ENCODE measurements around the gene ITGA7.

Gene ITGA7

DNA sequence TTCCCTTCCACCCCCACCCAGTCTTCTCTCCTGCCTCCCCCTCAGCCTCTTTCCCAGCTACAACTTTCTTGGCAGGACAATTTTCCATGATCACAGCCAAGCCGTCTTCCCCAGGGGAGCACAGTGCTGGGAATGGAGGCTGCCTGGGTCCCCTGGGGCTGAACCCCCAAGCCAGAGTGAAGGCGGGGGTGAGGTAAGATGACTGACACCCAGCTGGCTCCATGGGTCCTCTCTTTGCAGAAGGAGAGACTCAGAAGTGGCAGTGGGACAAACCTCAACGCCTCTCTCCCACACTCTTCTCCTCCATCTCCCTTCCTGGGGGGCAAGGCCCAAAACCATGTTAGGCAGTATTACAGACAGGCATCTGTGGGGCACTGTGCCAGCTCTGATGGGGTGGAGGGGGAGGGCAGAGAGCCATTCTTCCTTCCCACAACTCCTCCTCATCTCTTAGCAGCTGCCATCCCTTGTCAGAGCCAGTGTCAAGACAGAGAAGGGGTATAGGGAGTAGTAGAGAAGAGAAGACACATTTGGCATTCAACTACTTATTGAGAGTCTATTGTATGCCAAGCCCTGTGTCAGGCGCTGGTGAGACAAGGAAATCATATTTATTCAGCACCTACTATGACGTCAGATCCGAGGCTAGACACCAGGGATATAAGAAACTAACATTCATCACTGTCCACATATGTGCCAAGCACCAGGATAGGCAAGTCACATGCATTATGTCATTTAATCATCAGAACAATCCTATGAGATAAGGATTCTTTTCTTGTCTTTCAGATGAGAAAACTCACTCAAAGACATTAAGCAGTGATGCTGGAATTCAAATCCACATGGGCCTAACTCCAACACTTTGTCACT is 3.6 kb downstream of the ITGA7 start:
- 95% methylated on average over 6 of the region's 6 CpGs for WGBS
- Histone ChIP-seq H3K36me3 (ENCODE audit: insufficient read depth, low read length) (peaks cover 8% of the 10 kb centered on the region; the same call in 1 of the 2 replicates), H3K4me3 (ENCODE audit: low read length) (no peak overlapping the region), H3K27ac (ENCODE audit: low read depth, low read length) (no peak overlapping the region), H3K9ac (ENCODE audit: low read depth, low read length) (no peak overlapping the region), H3K27me3 (ENCODE audit: insufficient read depth, low read length) (0 out of 2 replicates have a peak, but pooled peaks cover 3% of the 10 kb centered on the region), H3K4me1 (ENCODE audit: insufficient read depth, low read length) (peaks cover 25% of the 10 kb centered on the region), H3K9me3 (ENCODE audit: insufficient read depth, low read depth, low read length) (no peaks in the 10 kb centered on the region)

DNA sequence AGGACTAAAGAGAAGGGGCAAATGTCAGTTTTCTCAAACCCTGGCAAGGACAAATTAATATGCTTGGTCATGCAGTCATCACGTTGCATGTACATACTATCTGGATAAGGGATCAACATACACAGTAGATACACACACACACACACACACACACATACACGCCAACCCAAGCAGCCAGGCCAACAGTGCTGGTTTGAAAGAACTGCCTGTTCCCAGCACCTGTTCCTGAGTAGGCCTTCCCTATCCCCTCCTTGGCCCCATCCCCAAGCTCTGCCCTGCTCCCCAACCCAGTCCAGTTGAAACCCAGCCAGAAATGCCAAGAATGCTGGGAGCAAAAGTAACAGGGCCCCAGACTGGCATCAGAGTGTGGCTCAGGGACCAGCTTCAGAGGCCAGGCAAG is 4.4 kb downstream of the ITGA7 start:
- WGBS: 90% methylated on average over 2 of the region's 2 CpGs
- H3K27me3 ChIP-seq (ENCODE audit: insufficient read depth, low read length): 0 out of 2 replicates have a peak, but pooled peaks cover 3% of the 10 kb centered on the region

DNA sequence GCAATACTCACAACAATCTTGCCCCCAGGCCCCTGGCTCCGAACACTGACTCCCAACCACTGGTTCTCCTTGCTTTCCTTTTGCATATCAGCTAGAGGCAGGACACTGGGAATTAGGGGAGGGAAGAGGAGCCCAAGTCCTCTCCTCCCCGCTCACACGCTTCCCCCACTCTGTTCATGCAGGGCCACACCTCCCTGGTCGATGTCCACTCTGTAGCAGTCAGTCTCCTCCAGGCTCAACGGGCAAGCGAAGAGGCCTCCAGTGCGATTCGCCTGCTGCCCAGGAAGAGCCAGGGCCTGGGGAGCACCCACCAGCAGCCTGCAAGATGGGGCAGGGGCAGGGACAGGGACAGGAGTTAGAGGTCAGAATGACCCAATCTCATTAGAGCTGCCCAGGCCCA is 4.8 kb downstream of the ITGA7 start:
- H3K27ac ChIP-seq (ENCODE audit: low read depth, low read length): no peak overlapping the region
- no peaks in the 10 kb centered on the region for H3K9me3 ChIP-seq (ENCODE audit: insufficient read depth, low read depth, low read length)
- H3K27me3 ChIP-seq (ENCODE audit: insufficient read depth, low read length): 0 out of 2 replicates have a peak, but pooled peaks cover 3% of the 10 kb centered on the region
- H3K4me3 ChIP-seq (ENCODE audit: low read length): no peak overlapping the region
- no peak overlapping the region for H3K9ac ChIP-seq (ENCODE audit: low read depth, low read length)
- H3K36me3 ChIP-seq (ENCODE audit: insufficient read depth, low read length): peaks cover 8% of the 10 kb centered on the region; the same call in 1 of the 2 replicates
- 94% methylated on average over 8 of the region's 8 CpGs for WGBS
- peaks cover 16% of the 10 kb centered on the region for H3K4me1 ChIP-seq (ENCODE audit: insufficient read depth, low read length)

More for the DNA sequence above, 4.4 kb downstream of the ITGA7 start:
- Histone ChIP-seq H3K4me1 (ENCODE audit: insufficient read depth, low read length) (peaks cover 17% of the 10 kb centered on the region), H3K9me3 (ENCODE audit: insufficient read depth, low read depth, low read length) (no peaks in the 10 kb centered on the region), H3K36me3 (ENCODE audit: insufficient read depth, low read length) (peaks cover 8% of the 10 kb centered on the region; the same call in 1 of the 2 replicates), H3K27ac (ENCODE audit: low read depth, low read length) (no peak overlapping the region), H3K9ac (ENCODE audit: low read depth, low read length) (no peak overlapping the region), H3K4me3 (ENCODE audit: low read length) (no peak overlapping the region)

DNA sequence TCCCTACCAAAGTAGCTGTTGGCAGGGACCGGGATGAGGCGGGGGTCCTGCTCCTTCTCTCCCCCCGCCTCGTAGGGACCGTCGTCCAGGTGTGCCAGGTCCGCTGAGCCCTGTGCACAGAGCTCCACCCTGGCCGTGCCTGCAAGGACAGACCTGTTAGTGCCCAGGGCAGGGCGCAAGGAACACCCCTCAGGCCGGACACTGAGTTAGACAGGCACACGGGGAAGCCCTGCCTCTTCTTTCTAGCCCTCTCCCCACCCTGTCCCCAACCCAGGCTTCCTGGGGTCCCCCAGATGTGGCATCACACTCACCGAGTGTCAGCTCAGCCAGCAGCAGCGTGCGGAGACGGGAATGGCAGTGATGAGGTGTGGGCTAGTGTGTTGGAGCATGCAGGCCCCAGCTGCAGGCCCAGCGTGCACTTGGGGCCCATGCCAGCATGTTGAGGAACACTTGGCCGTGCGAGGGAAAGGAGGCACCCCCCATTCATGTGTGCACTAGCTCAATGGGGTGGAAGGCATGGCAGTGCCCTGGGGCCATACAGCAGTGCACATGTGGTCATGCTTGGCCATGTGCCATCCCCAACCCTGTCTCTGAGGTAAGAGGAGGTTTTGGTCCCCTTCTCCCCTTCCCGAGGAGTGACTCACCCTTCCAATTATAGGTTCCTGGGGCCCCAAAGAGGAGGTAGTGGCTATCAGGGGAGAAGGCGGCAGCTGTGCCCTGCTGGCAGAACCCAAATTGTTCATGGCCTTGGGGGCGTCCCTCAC is 7.3 kb downstream of the ITGA7 start:
- H3K4me1 ChIP-seq (ENCODE audit: insufficient read depth, low read length): peaks cover 3% of the 10 kb centered on the region
- H3K9me3 ChIP-seq (ENCODE audit: insufficient read depth, low read depth, low read length): no peaks in the 10 kb centered on the region
- H3K9ac ChIP-seq (ENCODE audit: low read depth, low read length): no peak overlapping the region
- no peak overlapping the region for H3K27ac ChIP-seq (ENCODE audit: low read depth, low read length)
- whole genome bisulfite sequencing: 95% methylated on average over 20 of the region's 21 CpGs
- H3K27me3 ChIP-seq (ENCODE audit: insufficient read depth, low read length): no peaks in the 10 kb centered on the region
- peaks cover 20% of the 10 kb centered on the region for H3K36me3 ChIP-seq (ENCODE audit: insufficient read depth, low read length)
- H3K4me3 ChIP-seq (ENCODE audit: low read length): no peak overlapping the region

DNA sequence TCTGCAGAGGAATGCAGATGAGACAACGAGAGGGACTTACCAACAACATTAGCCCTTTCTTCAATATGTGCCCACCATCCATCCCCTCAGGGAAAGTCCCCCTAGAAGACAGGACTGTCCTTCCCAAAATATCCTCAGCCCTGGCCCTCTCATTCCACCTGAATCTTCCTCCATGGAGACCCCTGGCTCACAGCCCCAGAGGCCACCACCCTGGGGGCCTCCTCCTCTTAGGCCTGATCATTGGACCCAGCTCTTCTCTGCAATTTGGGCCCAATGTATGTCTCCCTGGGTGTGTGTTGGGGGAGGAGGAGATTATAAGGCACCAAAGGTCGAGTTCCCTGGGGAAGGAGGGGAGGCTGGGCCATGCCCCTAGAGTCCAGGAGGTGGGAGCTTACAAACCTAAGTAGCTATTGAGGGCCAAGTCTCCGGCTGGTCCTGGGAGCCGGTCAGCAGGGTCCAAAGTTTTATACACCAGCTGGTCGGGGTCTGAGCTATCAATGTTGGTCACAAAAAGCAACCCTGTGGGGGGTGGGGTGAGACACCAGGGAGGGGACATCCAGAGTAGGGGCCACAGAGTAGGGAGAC is 8.1 kb downstream of the ITGA7 start:
- Histone ChIP-seq H3K9ac (ENCODE audit: low read depth, low read length) (no peak overlapping the region), H3K36me3 (ENCODE audit: insufficient read depth, low read length) (peaks cover 29% of the 10 kb centered on the region), H3K4me3 (ENCODE audit: low read length) (no peak overlapping the region), H3K27me3 (ENCODE audit: insufficient read depth, low read length) (no peaks in the 10 kb centered on the region), H3K9me3 (ENCODE audit: insufficient read depth, low read depth, low read length) (no peaks in the 10 kb centered on the region), H3K27ac (ENCODE audit: low read depth, low read length) (no peak overlapping the region), H3K4me1 (ENCODE audit: insufficient read depth, low read length) (no peaks in the 10 kb centered on the region)
- 87% methylated on average over 5 of the region's 5 CpGs for WGBS

DNA sequence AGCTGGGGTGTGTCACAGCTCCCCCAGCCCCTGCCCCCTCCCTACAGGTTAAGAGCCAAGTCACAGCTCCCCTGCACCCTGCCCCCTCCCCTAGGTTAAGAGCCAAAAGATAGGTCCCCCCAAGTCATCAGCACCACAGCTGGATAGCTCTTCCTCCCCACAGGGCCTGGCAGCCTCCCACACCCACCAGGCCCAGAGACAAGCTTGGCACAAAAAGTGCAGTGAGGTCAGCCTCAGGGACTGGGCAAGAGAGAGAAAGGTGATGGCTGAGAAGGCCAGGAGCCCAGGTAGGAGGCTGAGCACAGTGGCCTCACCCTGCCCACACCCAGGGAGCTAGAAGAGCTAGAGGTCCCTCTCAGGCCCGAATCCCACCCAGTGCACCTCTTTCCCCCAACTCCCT is 8.7 kb downstream of the ITGA7 start:
- no peak overlapping the region for H3K9ac ChIP-seq (ENCODE audit: low read depth, low read length)

DNA sequence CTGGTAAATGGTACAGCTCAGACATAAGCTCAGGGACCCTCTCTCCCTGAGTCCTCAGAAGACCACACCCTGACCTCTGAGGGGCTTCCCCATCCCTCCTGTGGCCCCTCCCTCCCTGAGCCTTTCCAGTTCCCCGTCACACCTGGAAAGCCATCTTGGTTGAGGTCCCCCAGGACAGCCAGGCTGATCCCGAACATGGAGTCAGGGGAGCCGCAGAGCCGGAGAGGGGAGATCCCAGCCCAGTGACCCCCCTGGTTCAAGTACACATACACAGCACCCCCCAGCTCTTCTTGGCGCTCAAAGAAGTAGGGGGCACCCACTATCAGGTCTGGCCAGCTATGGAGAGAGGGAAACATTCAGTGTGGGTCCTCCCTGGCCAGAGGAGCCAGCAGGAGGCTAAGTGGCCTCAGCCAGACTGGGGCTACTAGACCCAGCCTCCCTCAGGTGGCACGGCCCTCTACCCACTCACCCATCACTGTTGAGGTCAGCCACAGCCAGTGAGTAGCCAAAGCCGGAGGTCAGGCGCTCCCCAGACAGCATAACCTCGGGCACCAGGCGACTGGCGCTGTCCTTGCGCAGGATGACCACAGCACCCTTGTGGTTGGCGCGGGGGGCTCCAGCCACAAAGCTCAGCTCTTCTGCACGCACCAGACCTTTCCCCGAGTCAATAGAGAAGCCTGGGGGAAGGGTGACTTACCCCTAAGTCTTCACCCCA is 9.3 kb downstream of the ITGA7 start:
- H3K36me3 ChIP-seq (ENCODE audit: insufficient read depth, low read length): peaks cover 40% of the 10 kb centered on the region

More for the DNA sequence above, 8.7 kb downstream of the ITGA7 start:
- Histone ChIP-seq H3K4me3 (ENCODE audit: low read length) (no peak overlapping the region), H3K36me3 (ENCODE audit: insufficient read depth, low read length) (peaks cover 35% of the 10 kb centered on the region), H3K27ac (ENCODE audit: low read depth, low read length) (no peak overlapping the region), H3K9me3 (ENCODE audit: insufficient read depth, low read depth, low read length) (no peaks in the 10 kb centered on the region), H3K27me3 (ENCODE audit: insufficient read depth, low read length) (no peaks in the 10 kb centered on the region), H3K4me1 (ENCODE audit: insufficient read depth, low read length) (no peaks in the 10 kb centered on the region)
- no CpG with 5 or more reads among the region's 1 CpG for WGBS

DNA sequence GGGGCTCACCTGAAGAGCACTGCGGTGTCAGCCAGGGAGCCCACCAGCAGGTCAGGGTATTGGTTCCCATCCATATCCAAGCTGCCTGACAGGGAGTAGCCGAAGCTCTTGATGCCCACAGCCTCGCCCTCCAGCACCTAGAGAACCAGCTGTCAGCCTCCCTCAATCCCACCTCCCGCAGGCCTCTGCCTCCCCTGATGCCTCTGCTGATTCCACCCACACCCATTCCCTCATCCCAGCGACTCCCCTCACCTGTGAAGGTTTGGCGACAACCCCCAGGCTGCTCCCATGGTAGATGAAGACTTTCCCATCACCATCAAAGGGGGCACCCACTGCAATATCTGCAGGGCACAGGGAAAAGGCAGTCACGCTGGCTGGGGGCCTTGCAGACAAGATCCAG is 10.0 kb downstream of the ITGA7 start:
- peaks cover 47% of the 10 kb centered on the region for H3K36me3 ChIP-seq (ENCODE audit: insufficient read depth, low read length)
- 92% methylated on average over 7 of the region's 7 CpGs for WGBS
- no peaks in the 10 kb centered on the region for H3K9me3 ChIP-seq (ENCODE audit: insufficient read depth, low read depth, low read length)
- no peak overlapping the region for H3K9ac ChIP-seq (ENCODE audit: low read depth, low read length)
- H3K4me3 ChIP-seq (ENCODE audit: low read length): no peak overlapping the region
- H3K4me1 ChIP-seq (ENCODE audit: insufficient read depth, low read length): no peaks in the 10 kb centered on the region
- no peak overlapping the region for H3K27ac ChIP-seq (ENCODE audit: low read depth, low read length)
- no peaks in the 10 kb centered on the region for H3K27me3 ChIP-seq (ENCODE audit: insufficient read depth, low read length)

More for the DNA sequence above, 9.3 kb downstream of the ITGA7 start:
- Histone ChIP-seq H3K9ac (ENCODE audit: low read depth, low read length) (no peak overlapping the region), H3K4me3 (ENCODE audit: low read length) (no peak overlapping the region), H3K9me3 (ENCODE audit: insufficient read depth, low read depth, low read length) (no peaks in the 10 kb centered on the region), H3K27ac (ENCODE audit: low read depth, low read length) (no peak overlapping the region), H3K4me1 (ENCODE audit: insufficient read depth, low read length) (no peaks in the 10 kb centered on the region), H3K27me3 (ENCODE audit: insufficient read depth, low read length) (no peaks in the 10 kb centered on the region)
- 93% methylated on average over 16 of the region's 16 CpGs for WGBS

DNA sequence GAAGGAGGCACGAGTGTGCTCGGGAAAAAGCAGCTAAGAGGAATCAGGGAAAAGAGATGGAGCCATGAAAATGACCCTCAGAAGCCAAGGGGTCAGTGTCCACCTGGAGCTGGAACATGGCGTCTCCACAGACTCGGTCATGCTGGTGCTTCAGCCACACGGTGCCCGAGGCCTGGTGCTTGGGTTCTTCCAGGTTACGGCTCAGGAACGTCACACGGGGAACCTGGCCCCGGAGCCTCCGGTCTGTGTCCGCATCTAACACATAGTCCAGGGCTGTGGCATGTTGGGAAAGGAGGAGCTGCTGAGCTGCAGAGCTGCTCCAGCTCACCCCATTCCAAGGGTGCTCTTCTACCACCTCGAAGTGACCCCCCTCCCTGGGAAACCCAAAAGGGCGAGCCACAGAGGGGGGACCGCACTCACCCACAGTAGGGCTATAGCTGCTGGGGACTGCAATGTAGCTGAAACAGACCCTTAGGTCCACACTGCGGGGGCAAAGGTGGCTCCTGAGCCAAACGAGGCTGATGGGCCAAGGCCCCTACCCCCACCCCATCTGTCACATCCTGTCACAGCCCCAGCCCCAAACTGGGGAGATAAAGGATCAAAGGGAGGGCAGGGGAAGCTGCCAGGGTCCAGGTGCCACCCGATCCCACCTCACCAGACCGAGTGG is 10.8 kb downstream of the ITGA7 start:
- 91% methylated on average over 19 of the region's 19 CpGs for WGBS
- no peaks in the 10 kb centered on the region for H3K27me3 ChIP-seq (ENCODE audit: insufficient read depth, low read length)
- H3K4me1 ChIP-seq (ENCODE audit: insufficient read depth, low read length): no peaks in the 10 kb centered on the region
- H3K9me3 ChIP-seq (ENCODE audit: insufficient read depth, low read depth, low read length): no peaks in the 10 kb centered on the region
- no peak overlapping the region for H3K9ac ChIP-seq (ENCODE audit: low read depth, low read length)
- H3K36me3 ChIP-seq (ENCODE audit: insufficient read depth, low read length): peaks cover 49% of the 10 kb centered on the region
- no peak overlapping the region for H3K4me3 ChIP-seq (ENCODE audit: low read length)
- no peak overlapping the region for H3K27ac ChIP-seq (ENCODE audit: low read depth, low read length)

DNA sequence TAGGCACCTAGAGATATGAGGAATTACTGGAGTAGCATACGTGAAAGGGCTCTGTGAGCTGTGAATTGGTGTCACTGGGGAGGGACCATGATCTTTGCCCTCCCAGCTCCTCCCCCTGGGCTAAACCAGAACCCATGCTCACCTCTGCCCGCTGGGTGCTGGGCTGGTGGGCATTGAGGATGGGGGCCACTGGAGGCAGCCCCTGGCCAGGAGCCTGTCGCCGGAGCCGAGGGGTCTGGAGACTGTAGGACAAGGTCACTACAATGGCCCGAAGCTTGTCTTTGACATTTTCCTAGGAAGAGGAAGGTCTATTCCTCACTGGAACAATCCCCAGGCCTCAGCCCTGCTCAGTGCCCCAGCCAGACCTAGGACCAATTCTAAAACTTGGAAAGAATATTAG is 11.6 kb downstream of the ITGA7 start:
- no peak overlapping the region for H3K4me3 ChIP-seq (ENCODE audit: low read length)
- peaks cover 56% of the 10 kb centered on the region for H3K36me3 ChIP-seq (ENCODE audit: insufficient read depth, low read length)
- no peaks in the 10 kb centered on the region for H3K27me3 ChIP-seq (ENCODE audit: insufficient read depth, low read length)
- H3K9ac ChIP-seq (ENCODE audit: low read depth, low read length): no peak overlapping the region
- no peaks in the 10 kb centered on the region for H3K9me3 ChIP-seq (ENCODE audit: insufficient read depth, low read depth, low read length)
- no peaks in the 10 kb centered on the region for H3K4me1 ChIP-seq (ENCODE audit: insufficient read depth, low read length)
- H3K27ac ChIP-seq (ENCODE audit: low read depth, low read length): no peak overlapping the region
- 93% methylated on average over 6 of the region's 6 CpGs for WGBS
